Superior temporal gyrus (tissue), 1 donor: ENCODE results near the gene OR1J1.

Source experiments
- DNase-seq: peaks from one replicate; pipeline ENCODE4 v3.0.0-alpha.2; 2016; ENCODE audit errors: extremely low spot score

OR1J1 gene

GRCh38 chr9:122477826-122478225 is at the start of gene OR1J1:
OR1J1 (minus strand) TSS chr9:122477926; CDS start chr9:122477926, 0 bp downstream.
- no peak for DNase-seq

- DNase-seq = no peak
These were observed 49.5 kb upstream of the OR1J1 start, which contains the start of gene OR1N1 for GRCh38 chr9:122527193-122527592. OR1N1 (minus strand) TSS chr9:122527293; CDS start chr9:122527293, 0 bp downstream.

- no peak for DNase-seq
These were observed 48.9 kb upstream of the OR1J1 start for GRCh38 chr9:122526602-122527001.

- no peak for DNase-seq
These were observed 41.6 kb upstream of the OR1J1 start for GRCh38 chr9:122519376-122519775.

- DNase-seq = no peak
These were observed 41.1 kb upstream of the OR1J1 start, which contains the start of gene OR1J4 for GRCh38 chr9:122518841-122519240. OR1J4 (plus strand) TSS chr9:122519141; CDS start chr9:122519141, 0 bp downstream.

GRCh38 chr9:122518226-122518625 is 40.5 kb upstream of the OR1J1 start:
- DNase-seq = no peak

GRCh38 chr9:122510502-122510901 is 32.8 kb upstream of the OR1J1 start, which contains the start of gene OR1J2:
OR1J2 (plus strand) TSS chr9:122510802; CDS start chr9:122510802, 0 bp downstream.
- DNase-seq = no peak

- DNase-seq = no peak
These were observed 29.2 kb upstream of the OR1J1 start for GRCh38 chr9:122506964-122507363.

GRCh38 chr9:122498883-122499288 is 21.2 kb upstream of the OR1J1 start:
- peak; percentile 17 for DNase-seq

- no peak for DNase-seq
These were observed 1.3 kb upstream of the OR1J1 start for GRCh38 chr9:122479062-122479461.

GRCh38 chr9:122477346-122477745 is 380 bp downstream of the OR1J1 start:
- no peak for DNase-seq

- DNase-seq = peak; percentile 43
These were observed 2.0 kb downstream of the OR1J1 start for GRCh38 chr9:122475717-122476116.

- DNase-seq = no peak
These were observed 3.2 kb downstream of the OR1J1 start for GRCh38 chr9:122474561-122474960.

GRCh38 chr9:122468735-122469134 is 9.0 kb downstream of the OR1J1 start:
- DNase-seq = no peak

GRCh38 chr9:122466456-122466855 is 11.3 kb downstream of the OR1J1 start:
- DNase-seq = no peak

GRCh38 chr9:122464633-122465567 is 12.8 kb downstream of the OR1J1 start:
- peak; percentile 94 for DNase-seq

GRCh38 chr9:122463828-122464632 is 13.7 kb downstream of the OR1J1 start:
- DNase-seq = no peak

GRCh38 chr9:122457787-122458186 is 19.9 kb downstream of the OR1J1 start:
- no peak for DNase-seq

- DNase-seq = no peak
These were observed 21.6 kb downstream of the OR1J1 start for GRCh38 chr9:122456123-122456522.

GRCh38 chr9:122453677-122454135 is 24.0 kb downstream of the OR1J1 start:
- no peak for DNase-seq

GRCh38 chr9:122446819-122447484 is 30.8 kb downstream of the OR1J1 start:
- DNase-seq = no peak
